Measurements from ENCODE around the gene EIPR1. TPM values are rescaled to one million over a fixed set of nuclear protein-coding genes. Genes with fewer than 3 reads are reported as not detected.

EIPR1 gene
- total and polyA plus RNA-seq, 2 of the 4 experiments (the other 2 are of a cell fraction) = 46.5 to 67.4 TPM

DNA sequence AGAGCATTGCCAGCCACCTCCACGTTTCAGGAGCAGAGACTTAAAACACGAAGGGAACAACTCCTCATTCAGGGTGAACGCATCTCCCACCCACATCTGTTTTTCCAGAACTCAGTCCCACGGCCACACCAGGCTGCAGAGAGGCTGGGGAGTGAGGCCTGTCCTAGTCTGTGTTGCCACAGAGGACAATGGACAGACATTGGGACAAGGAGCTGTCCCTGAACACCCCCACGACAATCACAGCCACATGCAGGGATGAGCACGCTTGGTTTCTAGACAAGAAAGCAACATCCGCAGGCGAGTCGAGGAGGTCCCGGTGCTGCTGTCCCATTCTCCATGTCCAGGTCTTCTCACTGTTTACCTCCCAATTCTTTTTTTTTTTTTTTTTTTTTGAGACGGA, 167.4 kb downstream of the EIPR1 start:
- WGBS, 2 experiments (ENCODE audit: extremely low coverage in 2 of 2, insufficient read length in 1 of 2) = 100% methylated on average over 1 of the region's 11 CpGs; no CpG with 5 or more reads in 1 of the 2 experiments
- no TSS peak for BruUV-seq (replicated peaks)

More for the DNA sequence above, 167.4 kb downstream of the EIPR1 start:
- DNase-seq (no peak), ATAC-seq (ENCODE audit: low read depth) (no peak)
- ChIA-PET CTCF (no interaction called here), POLR2A (ENCODE audit: unreplicated experiment) (no interaction called here)
- no peak overlapping the region for H3K56ac ChIP-seq (ENCODE audit: extremely low read depth, insufficient read depth, low read length)
- no peak overlapping the region for H2BK15ac ChIP-seq (ENCODE audit: low read depth, low read length)
- no peaks in the 10 kb centered on the region for H3K4me1 ChIP-seq (ENCODE audit: control insufficient read depth, insufficient read depth, low read length)
- H2AK9ac ChIP-seq (replicated peaks; ENCODE audit: low read depth, low read length, poor library complexity) = no peak overlapping the region
- dilution Hi-C loops (cut with HindIII; ENCODE audit: low sequenced_read_pairs, unreplicated experiment) = no loop called here
- no peak overlapping the region for H4K91ac ChIP-seq (ENCODE audit: insufficient read depth, low read depth, low read length)
- H3K9me1 ChIP-seq (ENCODE audit: insufficient read depth, low read length) = peaks cover 5% of the 10 kb centered on the region
- H3K4me2 ChIP-seq (ENCODE audit: low read depth, low read length) = no peak overlapping the region
- no peak overlapping the region for H3K23ac ChIP-seq (ENCODE audit: low read depth, low read length)
- no peak overlapping the region for H2AFZ ChIP-seq (replicated peaks; ENCODE audit: low read length, poor library complexity)
- intact Hi-C loops (cut with micrococcal nuclease) = no loop called here
- H3K27me3 ChIP-seq (ENCODE audit: control insufficient read depth, insufficient read depth, low read length) = no peaks in the 10 kb centered on the region
- H2BK120ac ChIP-seq (ENCODE audit: low read depth, low read length) = no peak overlapping the region
- H3K4me3 ChIP-seq (ENCODE audit: insufficient read depth, low read depth, low read length) = no peak overlapping the region
- H3K4ac ChIP-seq (ENCODE audit: low read depth, low read length) = no peak overlapping the region
- no peak overlapping the region for H3K18ac ChIP-seq (ENCODE audit: low read depth, low read length)
- H3K79me1 ChIP-seq (ENCODE audit: low read depth in 1 of 2, low read length in 2 of 2) = peaks cover 0 to 3% of the 10 kb centered on the region in 2 experiments; a peak in 1 of 4 replicates
- H3K9ac ChIP-seq (ENCODE audit: low read depth, low read length) = no peak overlapping the region
- H3K27ac ChIP-seq (ENCODE audit: insufficient read depth, low read length) = no peak overlapping the region
- H3K9me3 ChIP-seq (ENCODE audit: control insufficient read depth, insufficient read depth, low read length) = no peaks in the 10 kb centered on the region
- no peak overlapping the region for H4K5ac ChIP-seq (ENCODE audit: low read depth, low read length)
- no peaks in the 10 kb centered on the region for H4K20me1 ChIP-seq (ENCODE audit: insufficient read depth, low read length)
- H2BK20ac ChIP-seq (ENCODE audit: low read depth, low read length) = no peak overlapping the region
- H2AK5ac ChIP-seq (ENCODE audit: low read depth, low read length) = no peak overlapping the region
- in situ Hi-C loops (cut with MboI; ENCODE audit: low sequenced_read_pairs) = no loop called here
- peaks cover 3% of the 10 kb centered on the region for H3K36me3 ChIP-seq (ENCODE audit: control insufficient read depth, insufficient read depth, low read length)
- H2BK5ac ChIP-seq (ENCODE audit: low read depth, low read length, poor library complexity, severe bottlenecking) = no peak overlapping the region
- no peak overlapping the region for H3K14ac ChIP-seq (replicated peaks; ENCODE audit: low read depth, low read length)
- no peak overlapping the region for H4K8ac ChIP-seq (ENCODE audit: low read depth in 2 of 2, low read length in 2 of 2)
- no peak for TF ChIP-seq POLR2A (IDR thresholded peaks at IDR 0.05; ENCODE audit: low read depth, low read length)

All from IMR-90 (cell line).